ENCODE results near the gene HACE1.

HACE1 gene

GRCh38 chr6:104885518-104886043 lies 25.9 kb upstream of the HACE1 start:
- H3K4me3 ChIP-seq (replicated peaks; ENCODE audit: insufficient read depth, low read length) = no peak overlapping the region
- no peaks in the 10 kb centered on the region for H3K27me3 ChIP-seq (ENCODE audit: insufficient read depth, poor library complexity, severe bottlenecking)
- no peak for TF ChIP-seq SPI1 (IDR thresholded peaks at IDR 0.05; ENCODE audit: borderline replicate concordance, low read depth)
- TF ChIP-seq REST (IDR thresholded peaks at IDR 0.05; ENCODE audit: insufficient replicate concordance, low read depth) = no peak
- TF ChIP-seq GABPA (IDR thresholded peaks at IDR 0.05; ENCODE audit: low read depth) = no peak
- TF ChIP-seq POLR2AphosphoS5 (IDR thresholded peaks at IDR 0.05; ENCODE audit: low read depth) = no peak
- no peak overlapping the region for H3K27ac ChIP-seq (replicated peaks)
- no peak for DNase-seq (ENCODE audit: low read depth in 1 of 2, low spot score in 1 of 2)

- Histone ChIP-seq H3K27ac (replicated peaks) (no peak overlapping the region), H3K27me3 (ENCODE audit: insufficient read depth, poor library complexity, severe bottlenecking) (no peaks in the 10 kb centered on the region), H3K4me3 (replicated peaks; ENCODE audit: insufficient read depth, low read length) (no peak overlapping the region)
- DNase-seq (ENCODE audit: low read depth in 1 of 2, low spot score in 1 of 2) = no peak
- no peak for TF ChIP-seq REST (IDR thresholded peaks at IDR 0.05; ENCODE audit: insufficient replicate concordance, low read depth)
- TF ChIP-seq CTCF (IDR thresholded peaks at IDR 0.05; ENCODE audit: insufficient read depth, low read length) = no peak
- TF ChIP-seq GABPA (IDR thresholded peaks at IDR 0.05; ENCODE audit: low read depth) = no peak
- TF ChIP-seq POLR2AphosphoS5 (IDR thresholded peaks at IDR 0.05; ENCODE audit: low read depth) = no peak
- no peak for TF ChIP-seq SPI1 (IDR thresholded peaks at IDR 0.05; ENCODE audit: borderline replicate concordance, low read depth)
Measured at GRCh38 chr6:104884867-104885517, 25.3 kb upstream of the HACE1 start.

- Histone ChIP-seq H3K4me3 (replicated peaks; ENCODE audit: insufficient read depth, low read length) (no peak overlapping the region), H3K27me3 (ENCODE audit: insufficient read depth, poor library complexity, severe bottlenecking) (no peaks in the 10 kb centered on the region), H3K27ac (replicated peaks) (no peak overlapping the region)
- TF ChIP-seq CTCF (IDR thresholded peaks at IDR 0.05; ENCODE audit: insufficient read depth, low read length) = no peak
- TF ChIP-seq SPI1 (IDR thresholded peaks at IDR 0.05; ENCODE audit: borderline replicate concordance, low read depth) = no peak
- no peak for TF ChIP-seq GABPA (IDR thresholded peaks at IDR 0.05; ENCODE audit: low read depth)
- no peak for TF ChIP-seq REST (IDR thresholded peaks at IDR 0.05; ENCODE audit: insufficient replicate concordance, low read depth)
- no peak for TF ChIP-seq POLR2AphosphoS5 (IDR thresholded peaks at IDR 0.05; ENCODE audit: low read depth)
- no peak for DNase-seq (ENCODE audit: low read depth in 1 of 2, low spot score in 1 of 2)
Measured at GRCh38 chr6:104881964-104882668, 22.4 kb upstream of the HACE1 start.

Measured in HL-60 (cell line).